Measurements from ENCODE around the gene GSE1. TPM values are rescaled to one million over a fixed set of nuclear protein-coding genes. Genes with fewer than 3 reads are reported as not detected.

GSE1 gene
- total RNA-seq, 2 experiments from 2014 or later, result 18.4 to 19.8 TPM

DNA sequence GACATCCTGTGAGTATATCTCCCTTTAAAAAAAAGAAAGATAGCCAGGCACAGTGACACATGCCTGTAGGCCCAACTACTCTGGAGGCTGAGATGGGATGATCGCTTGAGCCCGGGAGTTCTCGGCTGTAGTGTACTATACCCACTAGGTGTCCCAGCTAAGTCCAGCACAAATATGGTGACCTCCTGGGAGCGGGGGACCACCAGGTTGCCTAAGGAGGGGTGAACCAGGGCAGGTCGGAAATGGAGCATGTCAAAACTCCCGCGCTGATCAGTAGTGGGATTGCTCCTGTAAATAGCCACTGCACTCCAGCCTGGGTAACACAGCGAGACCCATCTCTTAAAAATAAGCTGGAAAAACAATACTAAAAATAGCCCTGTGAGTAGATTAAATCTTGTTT lies 46.2 kb downstream of the GSE1 start:
- H3K36me3 Mint-ChIP-seq (ENCODE audit: low read depth), result peaks cover 11% of the 10 kb centered on the region
- ChIA-PET POLR2A (no interaction called here), CTCF (interaction anchor here (0.8 to 5.8 kb wide), 6 partner anchors 16 to 63 kb away, joined by 3 to 34 read pairs (median 6); no protein-coding TSS in a partner anchor)

DNA sequence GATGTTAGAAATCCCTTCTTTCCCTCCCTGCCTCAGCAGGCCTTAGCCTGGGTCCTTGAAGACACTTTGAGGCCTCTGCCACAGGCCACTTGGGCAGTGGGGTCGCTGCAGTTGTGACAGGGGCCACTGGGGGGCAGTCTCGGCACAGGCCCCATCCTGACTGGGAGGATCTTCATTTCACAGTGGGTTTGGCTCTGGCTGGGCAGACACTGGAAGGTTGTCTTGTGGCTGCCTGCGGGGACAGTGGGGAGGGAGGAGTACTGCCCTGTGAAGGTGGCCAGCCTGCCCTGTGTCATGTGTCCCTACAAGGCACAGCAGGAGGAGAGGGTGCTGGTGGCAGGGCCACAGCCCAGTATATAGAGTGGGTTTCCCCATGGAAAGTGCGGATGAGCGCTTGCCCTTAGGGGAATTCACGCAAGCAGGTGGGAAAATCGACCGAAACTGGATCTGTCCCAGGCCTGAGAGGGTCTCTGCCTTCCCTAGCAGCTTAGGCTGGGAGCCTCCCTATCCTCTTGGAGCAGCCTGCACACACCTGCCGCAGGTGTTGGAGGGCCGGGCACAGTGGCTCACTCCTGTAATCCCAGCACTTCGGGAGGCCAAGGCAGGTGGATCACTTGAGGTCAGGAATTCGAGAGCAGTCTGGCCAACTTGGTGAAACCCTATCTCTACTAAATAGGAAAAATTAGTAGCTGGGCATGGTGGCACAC lies 46.8 kb downstream of the GSE1 start:
- ChIA-PET CTCF (interaction anchor here (0.8 to 5.8 kb wide), 7 partner anchors 14 to 62 kb away, joined by 3 to 34 read pairs (median 4); no protein-coding TSS in a partner anchor), POLR2A (interaction anchor here (0.5 kb wide), 1 partner anchor 52 kb away, joined by 3 read pairs; no protein-coding TSS in a partner anchor)
- H3K36me3 Mint-ChIP-seq (ENCODE audit: low read depth), result peaks cover 15% of the 10 kb centered on the region
- peak; percentile 72 for DNase-seq
- H3K27ac Mint-ChIP-seq, result no peak overlapping the region
- H3K4me3 Mint-ChIP-seq, result no peak overlapping the region
- H3K27me3 Mint-ChIP-seq, result no peaks in the 10 kb centered on the region
- H3K4me1 Mint-ChIP-seq, result no peaks in the 10 kb centered on the region
- H3K9me3 Mint-ChIP-seq, result no peaks in the 10 kb centered on the region

More for the DNA sequence above, 46.2 kb downstream of the GSE1 start:
- H3K27me3 Mint-ChIP-seq, result no peaks in the 10 kb centered on the region
- no peaks in the 10 kb centered on the region for H3K9me3 Mint-ChIP-seq
- no peak for DNase-seq
- H3K27ac Mint-ChIP-seq, result no peak overlapping the region
- H3K4me1 Mint-ChIP-seq, result no peaks in the 10 kb centered on the region
- H3K4me3 Mint-ChIP-seq, result no peak overlapping the region

DNA sequence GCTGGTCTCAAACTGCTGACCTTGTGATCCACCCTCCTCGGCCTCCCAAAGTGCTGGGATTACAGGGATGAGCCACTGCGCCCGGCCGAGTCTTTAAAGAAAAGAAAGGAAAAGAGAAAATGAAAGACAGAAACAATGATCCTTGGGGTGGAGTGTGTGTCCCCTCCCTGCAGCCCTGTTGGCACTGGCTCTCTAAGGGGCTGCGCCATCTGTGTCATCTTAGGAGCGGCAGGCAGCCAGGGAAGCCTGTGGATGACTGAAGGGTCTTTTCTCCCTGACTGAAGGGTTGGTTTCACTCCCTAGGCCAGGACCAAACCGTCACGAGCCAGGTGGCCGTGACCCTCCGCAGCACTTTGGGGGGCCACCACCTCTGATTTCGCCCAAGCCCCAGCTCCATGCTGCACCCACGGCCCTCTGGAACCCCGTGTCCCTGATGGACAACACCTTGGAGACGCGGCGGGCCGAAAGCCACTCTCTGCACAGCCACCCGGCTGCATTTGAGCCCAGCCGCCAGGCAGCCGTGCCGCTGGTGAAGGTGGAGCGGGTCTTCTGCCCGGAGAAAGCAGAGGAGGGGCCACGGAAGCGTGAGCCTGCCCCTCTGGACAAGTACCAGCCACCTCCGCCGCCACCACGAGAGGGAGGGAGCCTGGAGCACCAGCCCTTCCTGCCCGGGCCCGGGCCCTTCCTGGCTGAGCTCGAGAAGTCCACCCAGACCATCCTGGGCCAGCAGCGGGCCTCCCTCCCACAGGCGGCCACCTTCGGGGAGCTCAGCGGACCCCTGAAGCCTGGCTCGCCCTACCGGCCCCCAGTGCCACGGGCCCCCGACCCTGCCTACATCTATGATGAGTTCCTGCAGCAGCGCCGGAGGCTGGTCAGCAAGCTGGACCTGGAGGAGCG lies 48.0 kb downstream of the GSE1 start:
- POLR2A ChIA-PET, result no interaction called here
- no peak for DNase-seq
- Mint-ChIP-seq H3K27ac (no peak overlapping the region), H3K9me3 (no peaks in the 10 kb centered on the region), H3K27me3 (no peaks in the 10 kb centered on the region), H3K4me3 (no peak overlapping the region), H3K36me3 (ENCODE audit: low read depth) (peaks cover 24% of the 10 kb centered on the region), H3K4me1 (no peaks in the 10 kb centered on the region)
- CTCF ChIA-PET, result interaction anchor here (0.9 to 5.8 kb wide), 3 partner anchors 13 to 61 kb away, joined by 3 to 34 read pairs (median 4); no protein-coding TSS in a partner anchor

DNA sequence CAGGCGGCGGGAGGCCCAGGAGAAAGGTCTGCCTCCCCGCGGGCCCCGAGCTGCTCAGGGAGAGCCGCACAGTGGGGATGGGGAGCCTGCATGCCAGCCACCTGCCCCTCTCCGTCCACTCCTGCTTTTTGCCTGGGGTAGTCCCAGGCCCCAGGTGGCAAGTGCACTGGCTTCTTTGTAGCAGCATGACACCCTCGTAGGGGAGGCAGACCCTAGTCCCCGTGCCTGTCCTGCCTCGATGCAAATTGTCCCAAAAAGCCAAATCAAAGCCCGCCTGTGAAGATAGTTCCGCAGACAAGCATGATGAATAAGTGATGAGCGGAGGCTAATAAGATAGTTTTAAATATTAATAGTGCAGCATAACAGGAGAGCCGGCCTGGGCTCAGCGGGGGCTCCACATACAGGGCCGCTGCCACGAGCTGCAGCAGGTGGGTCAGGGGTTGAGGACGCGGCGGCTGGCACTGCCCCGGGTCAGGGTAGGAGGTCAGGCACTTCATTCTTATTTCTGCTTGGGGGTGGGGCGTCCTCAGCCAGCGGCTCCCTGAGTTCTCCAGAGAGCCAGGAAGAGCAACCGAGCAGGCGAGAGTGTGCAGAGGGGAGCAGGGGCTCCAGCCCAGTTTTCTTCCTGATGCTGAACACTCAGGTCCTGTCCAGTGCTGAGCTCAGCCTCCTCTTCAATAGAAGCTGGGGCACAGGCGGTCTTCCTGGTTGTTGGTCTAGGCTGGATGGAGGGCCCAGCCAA lies 48.8 kb downstream of the GSE1 start:
- DNase-seq, result no peak
- Mint-ChIP-seq H3K9me3 (no peaks in the 10 kb centered on the region), H3K4me3 (no peak overlapping the region), H3K27ac (no peak overlapping the region), H3K4me1 (no peaks in the 10 kb centered on the region), H3K36me3 (ENCODE audit: low read depth) (peaks cover 28% of the 10 kb centered on the region), H3K27me3 (no peaks in the 10 kb centered on the region)
- ChIA-PET POLR2A (no interaction called here), CTCF (interaction anchor here (5.8 kb wide), 1 partner anchor 56 kb away, joined by 34 read pairs; no protein-coding TSS in a partner anchor)

DNA sequence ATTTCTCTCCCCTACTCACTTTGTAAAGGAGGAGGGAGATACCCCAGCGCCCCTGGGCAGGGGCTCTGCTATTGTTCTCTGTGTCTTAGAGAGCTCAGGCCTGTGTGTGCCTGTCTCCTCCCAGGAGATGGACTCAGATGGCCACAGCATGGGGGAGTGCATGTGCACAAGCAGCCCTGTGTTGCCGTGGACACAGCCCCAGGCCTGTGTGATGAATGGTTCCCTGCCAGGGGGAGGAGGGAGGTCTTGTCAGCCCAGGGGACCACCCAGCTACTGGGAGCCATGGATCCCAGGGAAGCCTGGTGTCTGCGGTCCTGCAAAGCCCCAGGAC lies 49.3 kb downstream of the GSE1 start:
- POLR2A ChIA-PET, result no interaction called here
- no peaks in the 10 kb centered on the region for H3K27me3 Mint-ChIP-seq

DNA sequence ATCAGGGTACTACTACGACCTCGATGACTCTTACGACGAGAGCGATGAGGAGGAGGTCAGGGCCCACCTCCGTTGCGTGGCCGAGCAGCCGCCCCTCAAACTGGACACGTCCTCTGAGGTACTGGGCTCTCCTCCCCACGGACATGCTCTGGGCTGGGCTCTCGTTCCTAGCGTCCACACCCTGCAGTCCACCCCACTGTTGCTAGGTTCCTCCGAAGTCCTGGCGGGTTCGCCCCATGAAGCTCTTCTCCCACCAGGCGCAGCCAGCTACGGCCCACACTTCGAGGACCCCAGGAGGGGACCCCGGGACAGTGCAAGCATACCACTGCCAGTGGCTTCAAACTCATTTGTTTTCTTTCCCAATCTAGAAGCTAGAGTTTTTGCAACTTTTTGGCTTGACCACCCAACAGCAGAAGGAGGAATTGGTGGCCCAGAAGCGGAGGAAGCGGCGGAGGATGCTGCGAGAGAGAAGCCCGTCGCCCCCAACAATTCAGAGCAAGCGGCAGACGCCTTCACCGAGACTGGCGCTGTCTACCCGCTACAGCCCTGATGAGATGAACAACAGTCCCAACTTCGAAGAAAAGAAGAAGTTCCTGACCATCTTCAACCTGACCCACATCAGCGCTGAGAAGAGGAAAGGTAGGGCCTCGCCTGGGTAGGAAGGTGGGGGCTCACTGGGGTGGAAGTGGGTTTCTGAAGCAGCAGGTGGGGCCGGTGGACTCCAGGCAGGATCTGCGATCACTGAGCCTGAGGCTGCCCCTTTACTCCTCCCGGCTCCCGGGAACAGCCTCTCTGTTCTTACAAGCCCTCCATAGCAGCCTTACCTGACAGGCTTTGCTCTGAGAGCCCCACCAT lies 50.1 kb downstream of the GSE1 start:
- H3K4me1 Mint-ChIP-seq, result no peaks in the 10 kb centered on the region
- no peak overlapping the region for H3K27ac Mint-ChIP-seq
- H3K4me3 Mint-ChIP-seq, result no peak overlapping the region
- POLR2A ChIA-PET, result no interaction called here
- H3K27me3 Mint-ChIP-seq, result no peaks in the 10 kb centered on the region
- peaks cover 33% of the 10 kb centered on the region for H3K36me3 Mint-ChIP-seq (ENCODE audit: low read depth)
- H3K9me3 Mint-ChIP-seq, result no peaks in the 10 kb centered on the region
- no peak for DNase-seq
- CTCF ChIA-PET, result no interaction called here

More for the DNA sequence above, 49.3 kb downstream of the GSE1 start:
- Mint-ChIP-seq H3K27ac (no peak overlapping the region), H3K36me3 (ENCODE audit: low read depth) (peaks cover 31% of the 10 kb centered on the region), H3K9me3 (no peaks in the 10 kb centered on the region), H3K4me1 (no peaks in the 10 kb centered on the region), H3K4me3 (no peak overlapping the region)
- CTCF ChIA-PET, result no interaction called here
- no peak for DNase-seq

DNA sequence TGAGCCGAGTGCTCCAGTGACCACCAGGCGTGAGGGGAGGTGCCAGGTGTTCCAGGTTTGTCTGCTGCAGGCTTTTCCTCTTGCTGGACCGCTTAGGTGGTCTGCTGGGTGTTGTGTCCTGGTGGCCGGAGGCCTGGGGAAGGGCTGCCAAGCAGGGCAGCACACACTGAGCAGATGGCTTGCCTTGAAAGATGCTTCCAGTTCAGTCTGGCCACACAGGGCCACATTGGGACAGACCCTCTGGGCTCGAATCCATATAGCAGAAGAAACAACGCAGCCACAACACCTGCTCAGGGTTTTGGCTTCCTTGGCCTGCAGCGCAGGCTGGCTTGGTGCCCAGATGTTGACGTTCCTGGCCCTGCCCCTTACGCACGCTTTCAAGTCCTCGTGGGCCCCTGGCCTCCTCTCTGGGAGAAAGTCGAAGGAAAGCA lies 50.8 kb downstream of the GSE1 start:
- Mint-ChIP-seq H3K9me3 (no peaks in the 10 kb centered on the region), H3K27ac (no peak overlapping the region), H3K4me3 (no peak overlapping the region), H3K36me3 (ENCODE audit: low read depth) (peaks cover 33% of the 10 kb centered on the region), H3K4me1 (no peaks in the 10 kb centered on the region), H3K27me3 (no peaks in the 10 kb centered on the region)
- DNase-seq, result no peak
- CTCF ChIA-PET, result no interaction called here
- POLR2A ChIA-PET, result no interaction called here

DNA sequence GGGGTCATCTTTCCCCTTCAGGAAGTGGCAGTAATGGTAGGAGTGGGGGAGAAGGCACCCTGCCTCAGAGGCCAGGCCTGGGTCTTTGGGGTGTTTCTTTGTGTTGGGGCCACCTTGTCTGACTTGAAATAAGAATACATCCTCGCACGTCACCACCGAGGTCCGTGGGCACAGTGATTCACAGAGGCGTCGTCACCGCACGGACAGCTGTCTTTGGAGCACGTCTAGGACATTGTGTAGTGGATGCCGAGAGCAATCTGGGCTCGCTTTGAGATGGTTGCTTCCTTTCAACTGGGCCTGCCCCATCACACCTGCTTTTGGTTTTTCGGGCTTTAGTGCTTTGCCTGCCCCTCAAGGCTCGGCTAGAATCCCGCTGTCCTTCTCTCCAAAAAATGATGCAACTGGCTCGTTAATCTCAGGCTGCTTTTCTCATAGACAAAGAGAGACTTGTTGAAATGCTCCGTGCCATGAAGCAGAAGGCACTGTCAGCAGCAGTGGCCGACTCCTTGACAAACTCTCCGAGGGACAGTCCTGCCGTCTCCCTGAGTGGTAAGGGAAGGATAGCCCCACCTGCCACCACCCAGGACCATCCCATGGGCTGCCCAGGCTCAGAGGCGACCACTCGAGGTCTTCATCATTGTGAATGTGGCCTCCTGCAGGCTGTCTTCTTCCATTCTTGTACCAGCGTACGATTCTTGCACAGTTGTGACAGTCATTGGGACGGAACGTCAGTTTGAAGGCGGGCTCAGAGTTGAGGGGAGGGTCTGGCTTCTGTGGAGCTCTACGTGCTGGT lies 51.7 kb downstream of the GSE1 start:
- Mint-ChIP-seq H3K4me3 (no peak overlapping the region), H3K36me3 (ENCODE audit: low read depth) (peaks cover 37% of the 10 kb centered on the region), H3K4me1 (no peaks in the 10 kb centered on the region), H3K27me3 (no peaks in the 10 kb centered on the region), H3K9me3 (no peaks in the 10 kb centered on the region), H3K27ac (no peak overlapping the region)
- no peak for DNase-seq
- ChIA-PET POLR2A (no interaction called here), CTCF (no interaction called here)

DNA sequence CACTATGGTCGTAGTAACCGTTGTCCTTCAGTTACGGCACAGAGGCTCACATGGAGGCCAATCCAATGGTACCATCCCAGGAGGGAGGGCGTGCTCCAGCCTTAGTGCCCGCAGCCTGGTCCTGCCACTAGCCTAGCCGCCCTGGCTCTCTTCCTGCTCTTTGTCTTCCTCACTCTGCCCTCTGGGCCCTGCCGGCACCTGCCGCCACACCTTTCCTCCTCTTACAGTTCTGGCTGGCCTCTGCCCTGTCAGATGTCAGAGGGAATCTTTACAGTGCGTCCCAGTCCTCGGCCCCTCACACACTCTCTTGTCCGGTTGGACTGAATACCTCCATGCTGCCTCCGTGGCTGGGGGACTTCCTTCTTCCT lies 52.2 kb downstream of the GSE1 start:
- no peaks in the 10 kb centered on the region for H3K4me1 Mint-ChIP-seq
- ChIA-PET POLR2A (no interaction called here), CTCF (interaction anchor here (1.6 kb wide), 1 partner anchor 10 kb away, joined by 3 read pairs; no protein-coding TSS in a partner anchor)
- H3K27ac Mint-ChIP-seq, result no peak overlapping the region
- DNase-seq, result no peak
- peaks cover 41% of the 10 kb centered on the region for H3K36me3 Mint-ChIP-seq (ENCODE audit: low read depth)
- no peak overlapping the region for H3K4me3 Mint-ChIP-seq
- no peaks in the 10 kb centered on the region for H3K27me3 Mint-ChIP-seq
- no peaks in the 10 kb centered on the region for H3K9me3 Mint-ChIP-seq

DNA sequence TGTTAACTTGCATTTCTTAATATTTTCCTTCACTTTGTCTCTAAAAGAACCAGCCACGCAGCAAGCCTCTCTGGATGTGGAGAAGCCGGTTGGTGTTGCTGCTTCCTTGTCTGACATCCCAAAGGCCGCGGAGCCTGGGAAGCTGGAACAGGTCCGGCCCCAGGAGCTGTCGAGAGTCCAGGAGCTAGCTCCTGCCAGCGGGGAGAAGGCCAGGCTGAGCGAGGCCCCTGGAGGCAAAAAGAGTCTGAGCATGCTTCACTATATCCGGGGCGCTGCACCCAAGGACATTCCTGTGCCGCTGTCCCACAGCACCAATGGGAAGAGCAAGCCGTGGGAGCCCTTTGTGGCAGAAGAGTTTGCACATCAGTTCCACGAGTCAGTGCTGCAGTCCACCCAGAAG lies 52.8 kb downstream of the GSE1 start:
- POLR2A ChIA-PET, result no interaction called here

DNA sequence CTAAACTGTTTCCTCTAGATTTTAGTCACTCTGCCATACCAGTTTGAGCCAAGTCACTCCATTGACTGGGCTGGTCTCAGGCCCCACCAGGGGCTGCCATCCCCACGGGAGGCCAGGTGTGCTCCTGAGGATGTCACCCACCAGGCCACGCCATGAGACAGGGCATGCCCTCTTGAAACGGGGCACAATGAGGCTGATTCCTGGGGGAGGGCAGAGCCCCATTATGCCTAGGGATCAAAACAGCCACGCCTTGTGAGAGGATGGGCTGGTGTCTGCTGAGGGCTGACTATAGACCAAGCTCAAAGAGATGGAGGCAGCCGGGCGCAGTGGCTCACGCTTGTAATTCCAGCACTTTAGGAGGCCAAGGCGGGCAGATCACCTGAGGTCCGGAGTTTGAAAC lies 54.1 kb downstream of the GSE1 start:
- Mint-ChIP-seq H3K27ac (no peak overlapping the region), H3K4me3 (no peak overlapping the region), H3K9me3 (no peaks in the 10 kb centered on the region), H3K27me3 (no peaks in the 10 kb centered on the region), H3K36me3 (ENCODE audit: low read depth) (peaks cover 51% of the 10 kb centered on the region), H3K4me1 (no peaks in the 10 kb centered on the region)
- CTCF ChIA-PET, result no interaction called here
- POLR2A ChIA-PET, result no interaction called here
- no peak for DNase-seq

More for the DNA sequence above, 52.8 kb downstream of the GSE1 start:
- H3K36me3 Mint-ChIP-seq (ENCODE audit: low read depth), result peaks cover 47% of the 10 kb centered on the region
- no peaks in the 10 kb centered on the region for H3K27me3 Mint-ChIP-seq
- H3K9me3 Mint-ChIP-seq, result no peaks in the 10 kb centered on the region
- no peak for DNase-seq
- H3K27ac Mint-ChIP-seq, result no peak overlapping the region
- no peak overlapping the region for H3K4me3 Mint-ChIP-seq
- no peaks in the 10 kb centered on the region for H3K4me1 Mint-ChIP-seq
- CTCF ChIA-PET, result interaction anchor here (1.6 kb wide), 1 partner anchor 9 kb away, joined by 3 read pairs; no protein-coding TSS in a partner anchor

All from activated CD4-positive, alpha-beta memory T cell treated with anti-CD3 and anti-CD28 coated beads, Interleukin-2, amount 10 ng/mL, durations not matched to agents 7 days and 5 days (primary cell).